Trophoblast cell (in vitro differentiated cells and primary cell): ENCODE measurements around the gene DNAJB5.
"Not testable (repeated sequence)": the region's sequence is repeated elsewhere in the genome, so short reads cannot be mapped to it uniquely, and the experiment has no call there.

Experiments
- DNase-seq, 2 donors: peaks; one replicate each; pipeline ENCODE4 v3.0.0-alpha.2; 2016
- H2AFZ ChIP-seq: 2 replicates; pipeline ENCODE4 v1.6.1; 2013; ENCODE audit warnings: low read length, moderate library complexity, mild to moderate bottlenecking; ENCODE audit not compliant: insufficient read depth, poor library complexity
- H2AK5ac ChIP-seq: 2 replicates; pipeline ENCODE4 v1.6.1; 2013; ENCODE audit warnings: mild to moderate bottlenecking, low read length
- H2BK120ac ChIP-seq: 2 replicates; pipeline ENCODE4 v1.6.1; 2013; ENCODE audit warnings: low read length, mild to moderate bottlenecking, moderate library complexity; ENCODE audit not compliant: insufficient read depth, poor library complexity
- H2BK12ac ChIP-seq: 2 replicates; pipeline ENCODE4 v1.6.1; 2013; ENCODE audit warnings: mild to moderate bottlenecking, low read length, moderate library complexity
- H2BK5ac ChIP-seq: 2 replicates; pipeline ENCODE4 v1.6.1; 2013; ENCODE audit warnings: low read length, low read depth, moderate library complexity, mild to moderate bottlenecking; ENCODE audit not compliant: poor library complexity
- H3K14ac ChIP-seq: 2 replicates; pipeline ENCODE4 v1.6.1; 2013; ENCODE audit warnings: mild to moderate bottlenecking, low read length
- H3K18ac ChIP-seq: 2 replicates; pipeline ENCODE4 v1.6.1; 2013; ENCODE audit warnings: mild to moderate bottlenecking, low read length
- H3K23ac ChIP-seq: 2 replicates; pipeline ENCODE4 v1.6.1; 2013; ENCODE audit warnings: low read length
- H3K27ac ChIP-seq: 2 replicates; pipeline ENCODE4 v1.5.1; 2013; ENCODE audit warnings: low read depth, mild to moderate bottlenecking, inconsistent platforms, low read length, moderate library complexity
- H3K27me3 ChIP-seq: 2 replicates; pipeline ENCODE4 v1.6.1; 2013; ENCODE audit warnings: inconsistent platforms, mild to moderate bottlenecking, low read length, moderate library complexity; ENCODE audit not compliant: insufficient read depth
- H3K36me3 ChIP-seq, 2 experiments: 1 replicate in 1 of 2; 2 replicates in 1 of 2; pipeline ENCODE4 v1.6.1; 2013; ENCODE audit warnings: low read length in 2 of 2, mild to moderate bottlenecking in 2 of 2, moderate library complexity in 1 of 2; ENCODE audit not compliant: insufficient read depth in 2 of 2, control insufficient read depth in 1 of 2
- H3K4ac ChIP-seq: 2 replicates; pipeline ENCODE4 v1.6.1; 2013; ENCODE audit warnings: low read depth, mild to moderate bottlenecking, low read length, moderate library complexity
- H3K4me1 ChIP-seq, 2 experiments: 1 replicate in 1 of 2; 2 replicates in 1 of 2; pipeline ENCODE4 v1.6.1; 2013; ENCODE audit warnings: low read length in 2 of 2, mild to moderate bottlenecking in 2 of 2, moderate library complexity in 1 of 2; ENCODE audit not compliant: insufficient read depth in 2 of 2, control insufficient read depth in 1 of 2
- H3K4me2 ChIP-seq: 2 replicates; pipeline ENCODE4 v1.6.1; 2013; ENCODE audit warnings: inconsistent platforms, mild to moderate bottlenecking, low read length, moderate library complexity
- H3K4me3 ChIP-seq: 2 replicates; pipeline ENCODE4 v1.5.1; 2013; ENCODE audit warnings: mild to moderate bottlenecking, low read depth, low read length, inconsistent platforms
- H3K79me1 ChIP-seq: one replicate; pipeline ENCODE4 v1.6.1; 2013; ENCODE audit warnings: low read length
- H3K79me2 ChIP-seq: 2 replicates; pipeline ENCODE4 v1.6.1; 2013; ENCODE audit warnings: low read length, mild to moderate bottlenecking; ENCODE audit not compliant: control insufficient read depth, insufficient read depth, poor library complexity
- H3K9ac ChIP-seq: 2 replicates; pipeline ENCODE4 v1.6.1; 2013; ENCODE audit warnings: mild to moderate bottlenecking, low read length
- H3K9me3 ChIP-seq: 2 replicates; pipeline ENCODE4 v1.6.1; 2013; ENCODE audit warnings: low read depth, mild to moderate bottlenecking, control low read depth, inconsistent platforms, low read length; ENCODE audit not compliant: insufficient read depth
- H4K12ac ChIP-seq: 2 replicates; pipeline ENCODE4 v1.6.1; 2013; ENCODE audit warnings: low read depth, mild to moderate bottlenecking, low read length, moderate library complexity
- H4K8ac ChIP-seq: 2 replicates; pipeline ENCODE4 v1.6.1; 2013; ENCODE audit warnings: low read depth, mild to moderate bottlenecking, low read length, moderate library complexity
- H4K91ac ChIP-seq: one replicate; pipeline ENCODE4 v1.6.1; 2013; ENCODE audit warnings: low read depth, mild to moderate bottlenecking, low read length, moderate library complexity
- WGBS: extraction: QIAGEN DNeasy Blood & Tissue Kit; methylation state at CpG from one replicate; pipeline ENCODE4 v1.1.7; 2013; ENCODE audit warnings: missing lambda C conversion rate; ENCODE audit not compliant: insufficient read length, insufficient coverage; ENCODE audit errors: extremely low coverage; 5-methylcytosine and 5-hydroxymethylcytosine counted together

Gene DNAJB5

DNA sequence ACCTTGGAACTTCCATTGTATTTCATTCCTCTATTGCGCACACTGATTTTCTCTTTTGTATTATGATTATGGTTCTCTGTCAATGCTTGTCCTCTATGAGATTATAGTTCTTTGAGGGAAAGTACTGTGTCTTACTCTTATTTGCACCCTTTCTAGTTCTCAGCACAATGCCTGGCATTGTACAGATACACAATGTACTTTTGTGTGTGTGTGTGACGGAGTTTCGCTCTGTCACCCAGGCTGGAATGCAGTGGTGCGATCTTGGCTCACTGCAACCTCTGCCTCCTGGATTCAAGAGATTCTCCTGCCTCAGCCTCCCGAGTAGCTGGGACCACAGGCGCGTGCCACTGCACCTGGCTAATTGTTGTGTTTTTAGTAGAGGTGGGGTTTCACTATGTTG lies 33.5 kb upstream of the DNAJB5 start:
- not testable (repeated sequence) for H2AFZ ChIP-seq, H3K4ac ChIP-seq, H4K8ac ChIP-seq, DNase-seq, H3K14ac ChIP-seq, H3K79me2 ChIP-seq, H3K4me2 ChIP-seq, H3K23ac ChIP-seq, H2BK12ac ChIP-seq, H4K91ac ChIP-seq, H2BK5ac ChIP-seq, H3K9ac ChIP-seq, H3K9me3 ChIP-seq, H3K79me1 ChIP-seq, H3K4me3 ChIP-seq, H3K27ac ChIP-seq, H3K18ac ChIP-seq, H3K4me1 ChIP-seq, H2BK120ac ChIP-seq, H4K12ac ChIP-seq, H2AK5ac ChIP-seq, H3K36me3 ChIP-seq
- WGBS: no CpG with 5 or more reads among the region's 7 CpGs
- H3K27me3 ChIP-seq: peaks cover 35% of the 10 kb centered on the region

GRCh38 chr9:34956648-34957047 lies 32.9 kb upstream of the DNAJB5 start:
- no CpG with 5 or more reads among the region's 4 CpGs for WGBS
- no peak overlapping the region for H2BK12ac ChIP-seq

GRCh38 chr9:34957492-34958410 lies 31.8 kb upstream of the DNAJB5 start, which contains the start of gene PHF24:
TSS of gene PHF24 (plus strand) at chr9:34958285. CDS start at chr9:34971299, 13,014 bp downstream.
- H3K4me1 ChIP-seq: peaks cover 4 to 5% of the 10 kb centered on the region in 2 experiments
- no CpG with 5 or more reads among the region's 116 CpGs for WGBS
- H3K4ac ChIP-seq: no peak within 1 kb of the TSS
- no peak within 1 kb of the TSS for H4K91ac ChIP-seq
- no peak within 1 kb of the TSS for H2AK5ac ChIP-seq
- H3K36me3 ChIP-seq: no peaks in the 10 kb centered on the region
- H4K12ac ChIP-seq: no peak within 1 kb of the TSS
- H2AFZ ChIP-seq: peak within 1 kb of the TSS; percentile 52
- H3K79me2 ChIP-seq: no peaks in the 10 kb centered on the region
- H3K27ac ChIP-seq: no peak within 1 kb of the TSS
- peak within 1 kb of the TSS; percentile 74 for H3K4me3 ChIP-seq
- H3K27me3 ChIP-seq: peaks cover 36% of the 10 kb centered on the region
- no peak within 1 kb of the TSS for H3K14ac ChIP-seq
- no peak within 1 kb of the TSS for H3K18ac ChIP-seq
- no peak within 1 kb of the TSS for H4K8ac ChIP-seq
- H2BK12ac ChIP-seq: no peak within 1 kb of the TSS
- H3K23ac ChIP-seq: no peak within 1 kb of the TSS
- no peak within 1 kb of the TSS for H2BK120ac ChIP-seq
- peak in 1 of 2 donors; percentile 41 for DNase-seq
- peak within 1 kb of the TSS; percentile 99 for H3K4me2 ChIP-seq
- no peaks in the 10 kb centered on the region for H3K79me1 ChIP-seq
- H3K9me3 ChIP-seq: peaks cover 4% of the 10 kb centered on the region
- no peak within 1 kb of the TSS for H2BK5ac ChIP-seq
- H3K9ac ChIP-seq: no peak within 1 kb of the TSS

More at GRCh38 chr9:34956648-34957047, 32.9 kb upstream of the DNAJB5 start:
- no peak for DNase-seq
- Histone ChIP-seq H3K4me1 (peaks cover 4 to 5% of the 10 kb centered on the region in 2 experiments), H2AFZ (no peak overlapping the region), H3K9ac (no peak overlapping the region), H3K18ac (no peak overlapping the region), H4K8ac (no peak overlapping the region), H3K4me2 (no peak overlapping the region), H3K23ac (no peak overlapping the region), H3K9me3 (peaks cover 4% of the 10 kb centered on the region), H3K27ac (no peak overlapping the region), H3K79me1 (no peaks in the 10 kb centered on the region), H3K27me3 (peaks cover 36% of the 10 kb centered on the region), H3K36me3 (no peaks in the 10 kb centered on the region), H4K12ac (no peak overlapping the region), H2BK120ac (no peak overlapping the region), H2AK5ac (no peak overlapping the region), H4K91ac (no peak overlapping the region), H3K79me2 (no peaks in the 10 kb centered on the region), H3K14ac (no peak overlapping the region), H3K4ac (no peak overlapping the region), H3K4me3 (no peak overlapping the region), H2BK5ac (no peak overlapping the region)

DNA sequence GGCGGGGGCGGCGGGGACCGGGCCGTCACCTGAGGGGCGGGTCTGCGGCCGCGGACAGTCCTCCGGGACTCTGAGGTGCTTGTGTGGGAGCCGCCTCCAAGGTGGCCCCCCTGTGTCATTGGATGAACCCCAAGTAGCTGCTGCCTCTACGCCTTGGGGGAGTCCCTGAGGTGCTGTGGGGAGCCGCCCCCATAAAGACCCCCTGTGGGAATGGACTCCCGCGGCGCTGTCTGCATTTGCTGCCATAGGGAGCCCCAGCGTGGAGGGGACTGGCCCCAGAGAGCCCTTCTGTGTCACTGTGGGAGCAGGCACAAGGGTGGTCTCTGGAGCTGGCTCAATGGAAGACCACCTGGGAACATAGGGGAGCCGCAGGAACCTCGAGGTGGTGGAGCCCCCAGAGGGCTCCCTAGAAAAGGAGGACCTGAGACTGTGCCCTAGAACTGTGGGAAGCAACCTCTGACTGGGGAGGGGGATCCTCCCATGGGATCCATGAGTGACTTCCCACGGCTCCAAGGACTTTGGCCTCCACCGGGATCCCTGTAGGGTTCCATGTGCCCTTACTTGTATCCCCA lies 31.0 kb upstream of the DNAJB5 start:
- no peak overlapping the region for H4K91ac ChIP-seq
- H4K8ac ChIP-seq: no peak overlapping the region
- no peak for DNase-seq
- H3K79me1 ChIP-seq: no peaks in the 10 kb centered on the region
- H3K23ac ChIP-seq: no peak overlapping the region
- H2AFZ ChIP-seq: peak overlapping the region; percentile 52
- H2BK12ac ChIP-seq: no peak overlapping the region
- no peak overlapping the region for H3K14ac ChIP-seq
- no peak overlapping the region for H3K27ac ChIP-seq
- H3K79me2 ChIP-seq: no peaks in the 10 kb centered on the region
- no peak overlapping the region for H3K18ac ChIP-seq
- H2AK5ac ChIP-seq: no peak overlapping the region
- no peak overlapping the region for H2BK120ac ChIP-seq
- no peaks in the 10 kb centered on the region for H3K36me3 ChIP-seq
- peak overlapping the region; percentile 99 for H3K4me2 ChIP-seq
- no peak overlapping the region for H4K12ac ChIP-seq
- H3K9ac ChIP-seq: no peak overlapping the region
- H3K4ac ChIP-seq: no peak overlapping the region
- WGBS: no CpG with 5 or more reads among the region's 21 CpGs
- no peak overlapping the region for H2BK5ac ChIP-seq
- H3K4me3 ChIP-seq: peak overlapping the region; percentile 74
- peaks cover 4 to 5% of the 10 kb centered on the region in 2 experiments for H3K4me1 ChIP-seq
- H3K27me3 ChIP-seq: peaks cover 36% of the 10 kb centered on the region
- H3K9me3 ChIP-seq: peaks cover 4% of the 10 kb centered on the region
